GM18861 (cell line): ENCODE measurements around the gene PEBP1.
A peak's percentile ranks its signal among the peaks of the same experiment; 100 is the strongest.

Source experiments
- ATAC-seq: cut with Tn5 transposase; IDR thresholded peaks from one replicate; pipeline ENCODE4 v1.9.1; 2021; ENCODE audit not compliant: unreplicated experiment

PEBP1 gene

DNA sequence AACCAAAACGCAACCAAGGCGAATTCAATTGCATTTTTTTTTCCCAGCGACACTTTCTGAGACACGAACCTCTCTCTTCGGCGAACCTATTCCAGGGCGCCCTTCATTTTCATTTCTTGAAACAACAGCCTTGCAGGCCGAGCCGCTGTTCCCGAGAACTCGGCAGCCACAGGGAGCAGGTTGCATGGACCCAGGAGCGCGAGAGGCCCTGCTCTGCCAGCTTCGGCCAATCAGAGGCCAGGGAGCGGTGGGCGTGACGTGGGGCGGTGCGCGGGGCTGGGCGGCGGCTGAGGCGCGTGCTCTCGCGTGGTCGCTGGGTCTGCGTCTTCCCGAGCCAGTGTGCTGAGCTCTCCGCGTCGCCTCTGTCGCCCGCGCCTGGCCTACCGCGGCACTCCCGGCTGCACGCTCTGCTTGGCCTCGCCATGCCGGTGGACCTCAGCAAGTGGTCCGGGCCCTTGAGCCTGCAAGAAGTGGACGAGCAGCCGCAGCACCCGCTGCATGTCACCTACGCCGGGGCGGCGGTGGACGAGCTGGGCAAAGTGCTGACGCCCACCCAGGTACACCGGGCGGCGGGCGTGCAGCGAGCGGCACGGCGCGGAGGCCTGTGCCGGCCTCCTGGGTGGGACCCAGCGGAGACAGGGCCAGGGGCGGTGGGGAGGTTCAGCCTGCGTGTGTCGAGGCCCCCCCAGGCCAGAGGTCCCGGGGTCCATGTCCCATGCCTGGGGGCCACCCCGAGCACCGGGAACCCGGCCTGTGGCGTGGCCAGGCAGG is at the start of gene PEBP1:
Gene PEBP1, plus strand, starts transcription at position 337 of the 771 bp plus-strand sequence. Its CDS starts 86 bp downstream, at position 423.
- ATAC-seq = peak; percentile 94

DNA sequence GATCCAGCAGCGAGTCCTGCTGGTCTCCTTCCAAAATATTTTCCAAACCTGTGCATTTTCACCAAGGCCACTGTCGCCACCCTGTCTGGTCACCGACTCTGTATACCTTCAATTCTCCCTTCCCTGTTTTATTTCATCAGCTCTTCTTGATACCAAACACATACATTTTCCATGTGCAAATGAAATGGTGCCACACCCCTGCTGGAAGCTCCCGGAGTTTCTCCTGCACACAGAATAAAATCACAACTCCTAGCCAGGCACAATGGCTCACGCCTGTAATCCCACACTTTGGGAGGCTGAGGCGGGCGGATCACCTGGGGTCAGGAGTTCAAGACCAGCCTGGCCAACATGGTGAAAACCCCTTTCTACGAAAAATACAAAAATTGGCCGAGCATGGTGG is 46.1 kb upstream of the PEBP1 start:
- ATAC-seq = no peak

DNA sequence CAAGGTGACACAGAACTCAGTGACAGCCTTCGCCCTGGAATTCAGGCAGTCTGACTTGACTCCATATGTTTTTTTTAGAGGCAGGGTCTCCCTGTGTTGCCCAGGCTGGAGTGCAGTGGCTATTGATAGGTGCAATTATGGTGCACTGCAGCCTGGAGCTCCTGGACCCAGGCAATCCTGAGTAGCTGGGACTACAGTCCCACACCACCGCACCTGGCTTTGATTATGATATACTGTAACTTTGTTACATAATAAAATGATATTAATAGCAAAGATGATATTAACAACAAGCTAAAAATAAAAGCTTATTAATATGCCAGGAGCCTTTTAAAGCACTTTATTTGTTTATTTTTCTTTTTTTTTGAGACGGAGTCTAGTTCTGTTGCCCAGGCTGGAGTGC is 41.9 kb upstream of the PEBP1 start:
- no peak for ATAC-seq

DNA sequence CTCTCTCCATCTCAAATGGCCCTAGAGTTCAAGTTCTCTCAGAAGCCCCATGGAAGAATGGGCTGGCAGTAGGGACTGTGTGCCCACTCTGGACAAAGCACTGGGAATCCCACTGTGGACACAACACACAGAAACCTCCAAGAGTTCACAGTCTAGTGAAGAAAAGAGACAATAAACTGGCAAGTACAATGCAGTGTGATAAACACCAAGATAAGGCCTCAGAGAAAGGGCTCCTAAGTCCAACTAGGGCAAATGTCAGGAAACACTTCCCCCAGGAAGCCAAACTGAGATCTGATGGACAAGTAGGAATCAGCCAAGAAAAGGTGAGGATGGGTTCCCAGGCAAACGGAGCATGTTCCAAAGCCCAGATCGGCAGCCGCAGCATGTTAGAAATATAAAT is 37.5 kb upstream of the PEBP1 start:
- no peak for ATAC-seq

DNA sequence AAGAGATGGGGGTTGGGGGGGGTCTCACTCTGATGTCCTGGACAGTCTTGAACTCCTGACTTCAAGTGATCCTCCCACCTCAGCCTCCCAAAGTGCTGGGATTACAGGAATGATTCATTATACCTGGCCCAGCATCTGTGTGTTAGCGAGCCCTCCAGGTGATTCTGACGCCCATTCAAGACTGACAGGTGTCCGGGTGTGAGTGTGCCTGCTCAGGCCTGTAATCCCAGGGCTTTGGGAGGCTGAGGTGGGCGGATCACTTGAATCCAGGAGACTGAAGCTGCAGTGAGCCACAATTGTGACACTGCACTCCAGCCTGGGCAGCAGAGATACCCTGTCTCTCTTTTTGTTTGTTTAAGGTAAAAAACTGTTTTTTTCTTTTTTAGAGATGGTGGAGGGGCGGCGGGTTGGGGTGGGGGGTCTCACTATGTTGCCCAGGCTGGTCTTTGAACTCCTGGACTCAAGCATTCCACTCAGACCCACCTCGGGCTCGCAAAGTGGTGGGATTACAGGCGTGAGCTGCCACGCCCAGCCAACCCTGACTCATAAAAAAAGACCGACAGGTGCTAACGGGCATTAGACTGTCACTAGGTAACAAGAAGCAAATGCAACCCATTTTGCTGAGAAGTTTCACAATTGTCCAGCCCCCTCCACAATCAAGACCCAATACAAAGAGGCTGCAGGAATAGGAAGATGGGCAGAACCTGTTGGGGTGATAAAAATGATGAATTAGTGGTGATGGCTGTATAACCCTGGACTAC is 36.8 kb upstream of the PEBP1 start:
- ATAC-seq = no peak

DNA sequence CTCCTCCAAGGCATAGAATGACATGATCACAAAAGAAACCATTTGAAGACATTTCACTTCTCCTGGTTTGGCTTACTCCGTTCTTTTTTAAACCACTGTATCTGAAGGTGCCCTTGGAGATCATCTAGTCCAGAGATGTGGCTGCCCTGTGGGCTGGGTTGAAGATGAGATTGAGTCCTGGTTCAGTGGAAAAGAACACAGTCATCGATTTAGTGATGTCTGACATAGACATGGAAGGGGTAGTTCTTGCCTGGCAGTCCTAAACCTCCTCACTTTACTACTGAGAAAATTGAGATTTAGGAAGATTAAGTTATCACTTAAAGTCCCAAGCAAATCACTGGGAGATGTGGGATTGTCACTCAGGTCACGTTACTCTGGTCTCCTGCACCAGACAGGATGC is 34.9 kb upstream of the PEBP1 start:
- ATAC-seq = no peak

DNA sequence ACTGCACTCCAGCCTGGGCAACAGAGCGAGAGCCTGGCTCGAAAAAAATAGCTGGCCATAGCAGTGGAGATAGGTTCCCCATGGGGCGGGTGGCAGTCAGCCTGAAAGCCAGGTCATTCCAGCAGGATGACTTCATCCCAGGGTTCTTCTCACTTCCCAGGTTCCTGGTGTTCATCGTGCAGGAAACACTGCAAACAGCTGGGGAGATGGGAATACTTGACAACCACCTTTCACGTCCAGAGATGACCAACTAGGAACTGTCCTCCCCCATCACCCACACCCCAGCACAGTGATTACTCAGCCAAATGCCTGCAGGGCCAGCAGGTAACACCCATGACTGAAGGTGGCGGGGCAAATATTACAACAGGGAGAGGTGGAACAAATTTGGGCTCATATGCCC is 33.9 kb upstream of the PEBP1 start:
- no peak for ATAC-seq

DNA sequence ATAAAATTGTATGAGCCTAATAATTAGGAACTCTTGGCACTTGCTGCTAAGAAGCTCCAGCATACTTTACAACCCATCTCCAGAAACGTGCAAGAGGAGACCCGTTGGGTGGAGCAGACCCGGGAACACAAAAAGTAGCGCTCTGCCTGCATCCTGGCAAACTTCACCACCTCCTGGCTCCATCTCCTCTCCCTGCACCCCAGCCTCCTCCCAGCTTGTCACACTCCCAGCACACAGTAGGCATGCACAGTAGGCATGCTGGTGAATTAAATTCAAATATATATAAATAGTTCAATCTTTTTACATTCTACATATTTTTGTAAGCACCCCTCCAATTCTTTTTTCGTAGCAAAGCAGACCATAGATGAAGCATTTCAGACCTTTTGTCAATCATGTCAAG is 33.3 kb upstream of the PEBP1 start:
- ATAC-seq = no peak

DNA sequence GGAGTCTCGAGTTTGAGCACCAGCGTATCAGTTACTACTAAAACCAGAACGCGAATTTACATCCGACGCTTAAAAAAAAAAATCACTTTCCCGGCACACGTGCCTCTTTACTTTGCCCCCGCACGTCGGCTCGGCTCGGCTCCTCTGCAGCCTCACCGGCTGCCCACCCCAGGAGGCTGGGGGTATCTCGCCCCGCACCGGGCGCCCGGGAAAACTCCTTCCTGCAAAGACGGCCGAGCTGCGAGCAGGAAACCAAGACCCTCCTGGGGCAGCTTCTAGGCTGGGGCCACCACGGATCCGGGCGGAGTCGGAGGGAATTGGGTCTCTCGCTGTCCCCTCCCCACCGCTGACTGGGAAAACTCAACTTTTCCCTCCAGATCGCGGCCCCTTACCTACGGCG is 32.7 kb upstream of the PEBP1 start:
- ATAC-seq = no peak

DNA sequence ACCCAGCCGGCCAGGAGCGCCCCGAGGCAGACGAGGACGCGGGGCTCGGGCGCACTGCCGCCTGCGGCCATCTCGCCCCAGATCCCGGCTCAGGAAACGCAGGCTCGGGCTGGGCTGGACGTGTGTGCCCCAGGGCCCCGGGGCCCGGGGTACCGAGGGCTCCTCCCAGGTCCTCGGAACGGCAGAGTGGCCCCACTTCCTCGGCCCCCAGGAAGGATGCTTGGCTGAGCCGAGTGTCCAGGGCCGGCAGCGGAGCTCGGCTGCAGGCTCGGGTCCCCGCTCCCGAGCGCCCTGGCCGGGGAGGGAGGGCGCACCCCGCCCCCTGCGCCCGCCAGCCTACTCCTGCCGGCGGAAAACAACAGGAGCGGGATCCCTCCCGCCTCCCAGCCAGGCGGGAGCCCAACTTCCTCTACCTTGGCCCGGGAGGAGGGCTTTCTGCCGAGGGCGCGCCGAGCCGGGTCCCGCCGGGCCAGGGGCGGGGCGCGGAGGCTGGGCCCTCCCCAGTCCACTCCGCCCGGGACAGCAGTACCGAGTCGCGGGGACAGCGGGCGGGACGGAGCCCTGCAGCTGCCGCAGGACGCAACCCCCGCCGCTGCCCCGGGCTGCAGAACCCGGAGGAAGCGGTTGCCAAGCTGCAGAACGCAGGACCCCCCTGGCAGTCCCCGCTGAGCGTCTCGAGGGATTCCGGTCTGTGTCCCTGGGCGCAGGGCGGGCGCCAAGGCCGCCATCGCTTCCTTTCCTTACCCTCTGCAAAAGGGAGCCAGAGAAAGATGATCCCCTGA is 32.1 kb upstream of the PEBP1 start, which contains the start of gene VSIG10:
Gene VSIG10, minus strand, starts transcription at position 411 of the 782 bp plus-strand sequence. Its CDS starts 340 bp downstream, at position 71.
- ATAC-seq = no peak

DNA sequence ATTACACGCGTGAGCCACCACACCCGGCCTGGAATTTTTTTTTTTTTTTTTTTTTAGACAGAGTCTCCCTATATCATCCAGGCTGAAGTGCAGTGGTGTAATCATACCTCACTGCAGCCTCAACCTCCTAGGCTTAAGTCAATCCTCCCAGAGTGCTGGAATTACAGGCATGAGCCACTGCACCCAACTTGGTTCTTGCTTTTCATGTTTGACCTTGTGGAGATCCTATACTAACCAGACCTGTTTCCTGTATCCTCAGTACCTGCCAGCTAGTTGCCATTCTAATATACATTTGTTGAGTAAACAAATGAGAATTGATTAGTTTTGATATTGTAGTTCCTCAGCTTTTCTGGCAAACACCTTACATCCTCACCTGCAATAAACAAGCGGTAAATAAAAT is 28.9 kb upstream of the PEBP1 start:
- ATAC-seq = no peak

DNA sequence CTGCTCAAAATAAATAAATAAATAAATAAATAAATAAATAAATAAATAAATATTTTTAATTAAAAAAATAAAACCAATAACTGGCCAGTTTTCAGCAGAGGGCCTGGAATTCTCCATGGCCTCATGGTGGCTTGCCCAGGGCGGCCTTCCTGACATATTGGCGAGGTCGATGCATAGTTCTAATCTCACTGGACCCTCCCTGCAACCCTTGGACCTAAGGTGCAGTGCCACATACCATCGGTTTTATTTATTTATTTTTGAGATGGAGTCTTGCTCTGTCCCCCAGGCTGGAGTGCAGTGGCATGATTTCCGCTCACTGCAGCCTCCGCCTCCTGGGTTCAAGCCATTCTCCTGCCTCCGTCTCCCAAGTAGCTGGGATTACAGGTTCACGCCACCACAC is 28.2 kb upstream of the PEBP1 start:
- no peak for ATAC-seq

DNA sequence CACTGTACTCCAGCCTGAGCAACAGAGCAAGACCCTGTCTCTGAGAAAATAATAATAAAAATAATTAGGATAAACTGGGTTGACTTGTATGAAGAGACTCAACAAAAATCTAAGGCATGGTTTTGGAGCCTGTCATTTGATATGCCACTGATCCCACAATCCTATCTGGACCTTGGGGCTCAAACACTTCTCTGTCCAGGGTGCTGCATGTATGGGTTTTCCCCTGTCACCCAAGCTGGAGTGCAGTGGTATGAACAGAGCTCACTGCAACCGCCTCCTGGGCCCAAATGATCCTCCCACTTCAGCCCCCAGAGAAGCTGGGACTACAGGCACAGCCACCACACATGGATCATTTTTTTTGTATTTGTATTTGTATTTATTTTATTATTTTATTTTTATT is 26.8 kb upstream of the PEBP1 start:
- ATAC-seq = no peak

DNA sequence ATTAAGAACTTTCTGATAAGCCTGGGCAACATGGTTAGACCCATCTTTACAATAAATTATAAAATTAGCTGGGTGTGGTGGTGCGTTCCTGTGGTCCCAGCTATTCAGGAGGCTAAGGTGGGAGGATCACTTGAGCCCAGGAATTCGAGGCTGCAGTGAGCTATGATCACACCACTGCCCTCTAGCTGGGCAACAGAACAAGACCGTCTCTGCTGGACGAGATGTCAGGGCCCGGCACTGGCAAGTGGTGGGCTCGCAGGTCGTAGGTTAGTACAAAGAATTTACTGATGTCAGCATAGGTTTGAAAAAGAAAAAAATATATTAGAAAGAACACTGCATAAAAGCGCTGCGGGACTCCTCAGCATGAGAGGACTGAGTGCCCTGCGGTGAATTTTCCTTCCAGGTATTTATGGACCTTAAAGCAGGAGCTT is 16.5 kb upstream of the PEBP1 start:
- ATAC-seq = no peak

DNA sequence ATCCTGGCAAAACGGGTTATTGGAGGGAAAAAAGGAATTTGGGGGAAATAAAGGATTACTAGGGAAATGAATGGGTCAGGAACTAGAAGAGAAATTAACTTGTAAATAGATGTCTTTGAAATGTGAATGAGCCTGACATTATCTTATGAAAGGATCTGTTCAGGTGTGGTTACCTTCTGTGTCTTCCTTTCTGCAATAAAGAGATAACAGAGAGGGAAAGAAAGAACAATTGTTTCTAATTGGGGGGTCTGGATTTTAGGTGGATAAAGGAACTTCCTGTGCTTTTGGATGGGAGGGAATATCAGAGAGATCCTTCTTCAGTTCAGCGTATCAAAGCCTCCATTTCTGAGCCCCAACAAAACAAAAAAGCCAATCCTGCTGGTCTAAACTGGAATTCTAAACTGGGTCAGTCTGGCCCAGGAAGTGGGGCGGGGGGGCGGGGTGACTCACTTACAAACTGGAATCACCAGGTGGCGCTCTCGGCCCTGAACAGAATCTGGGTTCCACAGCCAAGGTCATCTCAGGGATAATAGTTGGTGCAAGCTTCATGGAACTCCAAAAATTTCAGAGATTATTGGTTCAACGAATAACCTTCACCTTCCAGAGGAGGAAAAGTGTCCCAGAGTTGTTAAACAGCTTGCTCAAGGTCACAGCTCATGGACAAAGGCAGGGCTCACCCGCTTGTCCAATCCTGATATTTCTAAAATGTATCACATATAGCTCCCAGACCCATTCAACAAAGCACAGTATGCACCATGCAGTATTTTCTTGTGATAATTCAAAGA is 15.2 kb upstream of the PEBP1 start:
- ATAC-seq = no peak

DNA sequence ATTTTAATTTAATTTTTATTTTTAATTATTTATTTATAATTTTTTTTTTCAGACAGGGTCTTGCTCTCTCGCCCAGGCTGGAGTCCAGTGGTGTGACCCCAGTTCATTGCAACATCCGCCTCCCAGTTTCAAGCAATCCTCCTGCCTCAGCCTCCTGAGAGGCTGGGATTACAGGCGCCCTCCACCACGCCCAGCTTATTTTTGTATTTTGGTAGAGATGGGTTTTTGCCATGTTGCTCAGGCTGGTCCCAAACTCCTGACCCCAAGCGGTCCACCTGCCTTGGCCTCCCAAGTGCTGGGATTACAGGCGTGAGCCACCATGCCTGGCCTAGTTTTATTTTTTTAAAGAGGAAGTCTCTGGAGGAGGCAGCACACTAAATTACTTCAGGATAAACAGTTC is 13.7 kb upstream of the PEBP1 start:
- no peak for ATAC-seq

DNA sequence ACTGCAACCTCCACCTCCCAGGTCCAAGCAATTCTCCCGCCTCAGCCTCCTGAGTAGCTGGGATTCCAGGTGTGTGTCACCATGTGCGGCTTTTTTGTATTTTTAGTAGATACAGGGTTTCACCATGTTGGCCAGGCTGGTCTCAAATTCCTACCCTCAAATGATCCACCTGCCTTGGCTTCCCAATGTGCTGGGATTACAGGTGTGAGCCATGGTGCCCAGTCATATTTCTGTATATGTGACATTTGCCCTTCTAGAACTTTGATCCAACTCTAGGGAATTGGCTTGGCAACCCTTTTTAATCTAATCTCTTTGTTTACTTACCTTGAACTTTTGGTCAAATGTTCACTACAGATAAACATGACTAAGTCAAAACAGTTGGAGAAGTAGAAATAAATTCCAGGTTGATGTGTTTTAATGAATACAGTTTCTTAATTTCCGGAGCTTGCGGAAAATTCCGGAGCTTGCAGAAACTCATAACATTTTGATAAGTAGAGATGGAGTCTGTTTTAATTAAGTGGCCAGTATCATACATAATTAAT is 11.5 kb upstream of the PEBP1 start:
- ATAC-seq = no peak

DNA sequence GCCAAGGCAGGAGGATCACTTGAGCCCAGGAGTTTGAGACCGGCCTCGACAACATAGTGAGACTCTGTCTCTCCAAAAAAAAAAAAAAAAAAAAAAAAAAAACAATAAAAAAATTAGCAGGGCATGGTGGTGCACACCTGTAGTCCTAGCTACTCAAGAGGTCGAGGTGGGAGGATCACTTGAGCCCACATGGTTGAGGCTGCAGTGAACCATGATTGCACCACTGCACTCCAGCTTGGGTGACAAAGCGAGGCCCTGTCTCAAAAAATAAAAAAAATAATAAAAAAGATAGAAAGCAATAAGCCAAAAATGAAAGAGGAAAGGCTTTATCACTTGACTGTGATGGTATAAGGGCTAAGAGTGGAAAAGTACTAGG is 10.2 kb upstream of the PEBP1 start:
- no peak for ATAC-seq

DNA sequence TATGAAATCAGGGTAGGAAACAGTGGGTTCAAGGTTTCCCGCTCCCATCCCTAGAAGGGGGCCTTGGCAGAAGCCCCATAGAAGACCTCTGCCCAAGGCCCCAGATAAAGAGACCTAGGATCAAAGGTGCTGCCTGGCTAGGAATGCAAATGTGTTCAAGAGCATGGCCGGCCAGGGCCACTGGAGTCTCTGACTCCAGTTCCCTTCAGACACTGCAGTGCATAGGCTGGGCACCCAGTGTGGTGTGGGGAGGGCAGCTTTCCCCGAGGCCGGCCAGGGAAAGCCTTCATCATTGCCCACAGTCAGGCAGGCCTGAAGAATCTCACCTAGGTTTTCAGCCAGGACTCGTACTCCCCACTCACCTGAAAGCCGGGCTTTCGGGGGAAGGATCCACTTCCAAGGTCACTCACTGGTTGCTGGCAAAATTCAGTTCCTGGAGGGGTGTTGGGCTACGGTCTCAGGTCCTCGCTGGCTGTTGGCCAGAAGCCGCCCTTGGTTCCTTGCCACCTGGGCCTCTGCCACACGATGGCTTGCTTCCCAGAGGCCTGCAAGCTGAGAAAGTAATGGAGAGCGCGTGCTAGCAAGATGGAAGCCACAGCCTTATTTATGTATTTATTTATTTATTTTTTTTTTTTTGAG is 9.7 kb upstream of the PEBP1 start:
- ATAC-seq = no peak

DNA sequence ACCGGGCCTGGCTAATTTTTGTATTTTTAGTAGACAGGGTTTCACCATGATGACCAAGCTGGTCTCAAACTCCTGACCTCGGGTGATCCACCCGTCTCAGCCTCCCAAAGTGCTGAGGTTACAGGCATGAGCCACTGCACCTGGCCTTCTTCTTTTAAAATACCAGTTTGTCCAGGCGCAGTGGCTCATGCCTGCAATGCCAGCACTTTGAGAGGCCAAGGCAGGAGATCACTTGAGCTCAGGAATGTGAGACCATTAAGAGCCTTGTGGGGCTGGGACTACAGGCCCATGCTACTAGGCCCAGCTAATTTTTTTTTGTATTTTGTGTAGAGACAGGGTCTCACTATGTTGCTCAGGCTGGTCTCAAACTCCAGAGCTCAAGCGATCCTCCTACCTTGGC is 8.1 kb upstream of the PEBP1 start:
- ATAC-seq = no peak
